ENCODE data around the gene CHCT1. TPM values are rescaled to one million over a fixed set of nuclear protein-coding genes. Genes with fewer than 3 reads are reported as not detected.
"Not testable (repeated sequence)": the region's sequence is repeated elsewhere in the genome, so short reads cannot be mapped to it uniquely, and the experiment has no call there.

The CHCT1 gene
- total and polyA plus RNA-seq, 2 donors (not counting 3 experiments of a cell fraction or from before 2014, with no cell fraction given) = not detected

- H4K20me1 ChIP-seq (replicated peaks; ENCODE audit: control insufficient read depth, extremely low read depth, insufficient read depth, low read length); FAIRE-seq; H2AFZ ChIP-seq (ENCODE audit: low read depth, low read length); H3K9me3 ChIP-seq (replicated peaks; ENCODE audit: control insufficient read depth, insufficient read depth, low read length); H3K4me3 ChIP-seq (replicated peaks in 1 of 3; ENCODE audit: insufficient read depth in 1 of 3, low read depth in 1 of 3, low read length in 3 of 3); intact Hi-C loops (cut with micrococcal nuclease); POLR2A ChIA-PET; H3K4me2 ChIP-seq (ENCODE audit: insufficient read depth, low read length); BruUV-seq (replicated peaks); H3K9me1 ChIP-seq (replicated peaks; ENCODE audit: control insufficient read depth, extremely low read depth, insufficient read depth, low read length); DNase-seq (ENCODE audit: low read depth, low spot score); H3K27ac ChIP-seq (ENCODE audit: insufficient read depth, low read depth, low read length); H3K36me3 ChIP-seq (ENCODE audit: control insufficient read depth in 2 of 2, extremely low read depth in 1 of 2, insufficient read depth in 2 of 2, low read length in 2 of 2); H3K27me3 ChIP-seq (ENCODE audit: control insufficient read depth in 2 of 2, insufficient read depth in 2 of 2, low read length in 2 of 2); H3K4me1 ChIP-seq (ENCODE audit: control insufficient read depth, extremely low read depth, insufficient read depth, low read length); H3K9ac ChIP-seq (replicated peaks; ENCODE audit: extremely low read depth, insufficient read depth, low read length); dilution Hi-C loops (cut with MboI; ENCODE audit: extremely low pct_ligation_motif_present, low sequenced_read_pairs): not testable (repeated sequence)
- peaks cover 16% of the 10 kb centered on the region for H3K79me2 ChIP-seq (ENCODE audit: control insufficient read depth, insufficient read depth, low read length)
- CTCF ChIA-PET = interaction anchor here (1.2 kb wide), 1 partner anchor 147 kb away, joined by 4 read pairs; no protein-coding TSS in a partner anchor
These were observed 44.1 kb upstream of the CHCT1 start for GRCh38 chr17:60378187-60378586.

DNA sequence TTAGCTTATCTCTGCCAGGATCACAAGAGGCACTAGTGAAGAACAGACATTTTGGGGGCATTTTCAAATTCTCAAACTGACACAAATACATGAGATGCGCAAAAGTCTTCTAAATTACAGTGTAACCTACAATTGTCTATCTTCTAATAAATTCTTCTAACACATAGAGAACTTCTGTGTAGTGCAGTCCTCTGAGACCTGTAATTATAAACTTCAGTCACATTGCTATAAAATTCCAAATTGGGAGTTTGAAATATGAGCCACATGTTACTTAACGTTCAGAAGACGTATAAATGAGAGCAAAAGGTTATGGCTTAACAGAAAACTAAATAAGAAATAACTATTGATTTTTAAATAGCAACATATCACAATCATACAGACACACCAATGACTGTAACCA is 42.8 kb upstream of the CHCT1 start:
- FAIRE-seq; POLR2A ChIA-PET; H3K4me2 ChIP-seq (ENCODE audit: insufficient read depth, low read length); DNase-seq (ENCODE audit: low read depth, low spot score); H2AFZ ChIP-seq (ENCODE audit: low read depth, low read length); H3K9me3 ChIP-seq (replicated peaks; ENCODE audit: control insufficient read depth, insufficient read depth, low read length); H3K4me3 ChIP-seq (replicated peaks in 1 of 3; ENCODE audit: insufficient read depth in 1 of 3, low read depth in 1 of 3, low read length in 3 of 3); H3K27ac ChIP-seq (ENCODE audit: insufficient read depth, low read depth, low read length); H3K36me3 ChIP-seq (ENCODE audit: control insufficient read depth in 2 of 2, extremely low read depth in 1 of 2, insufficient read depth in 2 of 2, low read length in 2 of 2); H3K27me3 ChIP-seq (ENCODE audit: control insufficient read depth in 2 of 2, insufficient read depth in 2 of 2, low read length in 2 of 2); H3K9me1 ChIP-seq (replicated peaks; ENCODE audit: control insufficient read depth, extremely low read depth, insufficient read depth, low read length); dilution Hi-C loops (cut with MboI; ENCODE audit: extremely low pct_ligation_motif_present, low sequenced_read_pairs); H3K4me1 ChIP-seq (ENCODE audit: control insufficient read depth, extremely low read depth, insufficient read depth, low read length); BruUV-seq (replicated peaks); H3K9ac ChIP-seq (replicated peaks; ENCODE audit: extremely low read depth, insufficient read depth, low read length); H4K20me1 ChIP-seq (replicated peaks; ENCODE audit: control insufficient read depth, extremely low read depth, insufficient read depth, low read length); intact Hi-C loops (cut with micrococcal nuclease): not testable (repeated sequence)
- peaks cover 29% of the 10 kb centered on the region for H3K79me2 ChIP-seq (ENCODE audit: control insufficient read depth, insufficient read depth, low read length)
- CTCF ChIA-PET = interaction anchor here (1.2 kb wide), 1 partner anchor 148 kb away, joined by 4 read pairs; no protein-coding TSS in a partner anchor

GRCh38 chr17:60381958-60382357 is 40.3 kb upstream of the CHCT1 start:
- TF ChIP-seq POLR2AphosphoS5 (IDR thresholded peaks at IDR 0.05; ENCODE audit: insufficient read depth, low read depth, low read length) (no peak), EZH2 (IDR thresholded peaks at IDR 0.05; ENCODE audit: borderline replicate concordance, low read depth, low read length, severe bottlenecking) (no peak), JUN (IDR thresholded peaks at IDR 0.05; ENCODE audit: borderline replicate concordance, insufficient read depth, insufficient read length, low read depth) (no peak), FOS (IDR thresholded peaks at IDR 0.05; ENCODE audit: borderline replicate concordance, insufficient read depth, low read length) (no peak), GATA2 (IDR thresholded peaks at IDR 0.05; ENCODE audit: insufficient read depth, insufficient read length, low read depth, low read length) (no peak), MYC (IDR thresholded peaks at IDR 0.05; ENCODE audit: low read depth, low read length) (no peak), MAX (IDR thresholded peaks at IDR 0.05; ENCODE audit: insufficient read depth, insufficient read length) (no peak), POLR2A (IDR thresholded peaks at IDR 0.05; ENCODE audit: low read depth, low read length) (no peak)
- TF ChIP-seq, protein P1, sequence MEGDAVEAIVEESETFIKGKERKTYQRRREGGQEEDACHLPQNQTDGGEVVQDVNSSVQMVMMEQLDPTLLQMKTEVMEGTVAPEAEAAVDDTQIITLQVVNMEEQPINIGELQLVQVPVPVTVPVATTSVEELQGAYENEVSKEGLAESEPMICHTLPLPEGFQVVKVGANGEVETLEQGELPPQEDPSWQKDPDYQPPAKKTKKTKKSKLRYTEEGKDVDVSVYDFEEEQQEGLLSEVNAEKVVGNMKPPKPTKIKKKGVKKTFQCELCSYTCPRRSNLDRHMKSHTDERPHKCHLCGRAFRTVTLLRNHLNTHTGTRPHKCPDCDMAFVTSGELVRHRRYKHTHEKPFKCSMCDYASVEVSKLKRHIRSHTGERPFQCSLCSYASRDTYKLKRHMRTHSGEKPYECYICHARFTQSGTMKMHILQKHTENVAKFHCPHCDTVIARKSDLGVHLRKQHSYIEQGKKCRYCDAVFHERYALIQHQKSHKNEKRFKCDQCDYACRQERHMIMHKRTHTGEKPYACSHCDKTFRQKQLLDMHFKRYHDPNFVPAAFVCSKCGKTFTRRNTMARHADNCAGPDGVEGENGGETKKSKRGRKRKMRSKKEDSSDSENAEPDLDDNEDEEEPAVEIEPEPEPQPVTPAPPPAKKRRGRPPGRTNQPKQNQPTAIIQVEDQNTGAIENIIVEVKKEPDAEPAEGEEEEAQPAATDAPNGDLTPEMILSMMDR (IDR thresholded peaks at IDR 0.05; ENCODE audit: extremely low read depth in 1 of 2, insufficient read depth in 1 of 2, low read depth in 1 of 2, low read length in 2 of 2) = no peak
- Histone ChIP-seq H3K4me1 (ENCODE audit: control insufficient read depth, extremely low read depth, insufficient read depth, low read length) (no peaks in the 10 kb centered on the region), H3K9ac (replicated peaks; ENCODE audit: extremely low read depth, insufficient read depth, low read length) (no peak overlapping the region), H2AFZ (ENCODE audit: low read depth, low read length) (no peak overlapping the region), H3K9me3 (replicated peaks; ENCODE audit: control insufficient read depth, insufficient read depth, low read length) (no peaks in the 10 kb centered on the region), H3K9me1 (replicated peaks; ENCODE audit: control insufficient read depth, extremely low read depth, insufficient read depth, low read length) (no peaks in the 10 kb centered on the region), H4K20me1 (replicated peaks; ENCODE audit: control insufficient read depth, extremely low read depth, insufficient read depth, low read length) (peaks cover 2% of the 10 kb centered on the region), H3K4me3 (replicated peaks in 1 of 3; ENCODE audit: insufficient read depth in 1 of 3, low read depth in 1 of 3, low read length in 3 of 3) (no peak overlapping the region), H3K27ac (ENCODE audit: insufficient read depth, low read depth, low read length) (no peak overlapping the region), H3K36me3 (ENCODE audit: control insufficient read depth in 2 of 2, extremely low read depth in 1 of 2, insufficient read depth in 2 of 2, low read length in 2 of 2) (no peaks in the 10 kb centered on the region), H3K27me3 (ENCODE audit: control insufficient read depth in 2 of 2, insufficient read depth in 2 of 2, low read length in 2 of 2) (no peaks in the 10 kb centered on the region), H3K79me2 (ENCODE audit: control insufficient read depth, insufficient read depth, low read length) (peaks cover 48% of the 10 kb centered on the region), H3K4me2 (ENCODE audit: insufficient read depth, low read length) (no peak overlapping the region)
- BruUV-seq (replicated peaks) = no TSS peak
- no peak for FAIRE-seq
- CTCF ChIA-PET = no interaction called here
- dilution Hi-C loops (cut with MboI; ENCODE audit: extremely low pct_ligation_motif_present, low sequenced_read_pairs) (no loop called here), intact Hi-C loops (cut with micrococcal nuclease) (no loop called here)
- no peak for DNase-seq (ENCODE audit: low read depth, low spot score)
- POLR2A ChIA-PET = no interaction called here
